Ishikawa (cell line): ENCODE results near the gene ANO6.

ENCODE experiments used
- CEBPB ChIP-seq: IDR thresholded peaks from 2 replicates; pipeline ENCODE4 v1.6.1; 2012
- CREB1 ChIP-seq: IDR thresholded peaks from 2 replicates; pipeline ENCODE4 v1.6.1; 2012; ENCODE audit warnings: low read depth
- EGR1 ChIP-seq: IDR thresholded peaks from 2 replicates; pipeline ENCODE4 v1.6.1; 2012
- FOXM1 ChIP-seq: IDR thresholded peaks from 2 replicates; pipeline ENCODE4 v1.6.1; 2012; ENCODE audit warnings: low read depth, borderline replicate concordance
- MAX ChIP-seq: IDR thresholded peaks from 2 replicates; pipeline ENCODE4 v1.6.1; 2012
- NFIC ChIP-seq: IDR thresholded peaks from 2 replicates; pipeline ENCODE4 v1.6.1; 2012
- RAD21 ChIP-seq: IDR thresholded peaks from 2 replicates; pipeline ENCODE4 v1.6.1; 2012; ENCODE audit warnings: low read depth
- REST ChIP-seq: IDR thresholded peaks from 2 replicates; pipeline ENCODE4 v1.6.1; 2012; ENCODE audit warnings: low read depth, mild to moderate bottlenecking
- TAF1 ChIP-seq: IDR thresholded peaks from 2 replicates; pipeline ENCODE4 v1.6.1; 2012; ENCODE audit warnings: low read depth, mild to moderate bottlenecking
- TCF12 ChIP-seq: IDR thresholded peaks from 2 replicates; pipeline ENCODE4 v1.6.1; 2012; ENCODE audit warnings: low read depth
- TEAD4 ChIP-seq: IDR thresholded peaks from 2 replicates; pipeline ENCODE4 v1.6.1; 2012
- YY1 ChIP-seq: IDR thresholded peaks from 2 replicates; pipeline ENCODE4 v1.6.1; 2012; ENCODE audit warnings: low read depth
- ZBTB7A ChIP-seq: IDR thresholded peaks from 2 replicates; pipeline ENCODE4 v1.6.1; 2012; ENCODE audit warnings: low read depth

- TF ChIP-seq REST (no peak), CEBPB (no peak), RAD21 (no peak), FOXM1 (no peak), EGR1 (no peak), TCF12 (no peak), YY1 (no peak), MAX (no peak), NFIC (no peak), TAF1 (no peak), CREB1 (no peak), TEAD4 (no peak), ZBTB7A (no peak)
These were observed 209.5 kb downstream of the ANO6 start for GRCh38 chr12:45425426-45425825.
